HUDEP-2 (cell line): ENCODE measurements around the gene GNAQ.

Source experiments
- DNase-seq, 76 experiments: peaks; one replicate each; lab custom pipeline; 2025; ENCODE audit not compliant: unreplicated experiment in 76 of 76; lab: John Stamatoyannopoulos, UW

The GNAQ gene

GRCh38 chr9:77857513-77858259, 173.9 kb downstream of the GNAQ start:
- DNase-seq: no peak

- DNase-seq: no peak
Measured at GRCh38 chr9:77856615-77857014, 175.0 kb downstream of the GNAQ start.

GRCh38 chr9:77854916-77855311, 176.7 kb downstream of the GNAQ start:
- DNase-seq: no peak

- DNase-seq: no peak
Measured at GRCh38 chr9:77854258-77854915, 177.2 kb downstream of the GNAQ start.

GRCh38 chr9:77853716-77854115, 177.9 kb downstream of the GNAQ start:
- DNase-seq: no peak

GRCh38 chr9:77851882-77852595, 179.6 kb downstream of the GNAQ start:
- DNase-seq: no peak

GRCh38 chr9:77848897-77849296, 182.7 kb downstream of the GNAQ start:
- no peak for DNase-seq

- no peak for DNase-seq
Measured at GRCh38 chr9:77848404-77848803, 183.2 kb downstream of the GNAQ start.

GRCh38 chr9:77847626-77848025, 184.0 kb downstream of the GNAQ start:
- DNase-seq: no peak

GRCh38 chr9:77847059-77847499, 184.5 kb downstream of the GNAQ start:
- DNase-seq: no peak

- DNase-seq: no peak
Measured at GRCh38 chr9:77844415-77844814, 187.2 kb downstream of the GNAQ start.

GRCh38 chr9:77843871-77844155, 187.8 kb downstream of the GNAQ start:
- DNase-seq: peak in 4 of 76 experiments; percentile 13 to 33 (median 17)

GRCh38 chr9:77843076-77843870, 188.3 kb downstream of the GNAQ start:
- DNase-seq: peak in 27 of 76 experiments; percentile 6 to 57 (median 21)

- peak in 13 of 76 experiments; percentile 9 to 57 (median 17) for DNase-seq
Measured at GRCh38 chr9:77841739-77842386, 189.7 kb downstream of the GNAQ start.

- no peak for DNase-seq
Measured at GRCh38 chr9:77839459-77840140, 192.0 kb downstream of the GNAQ start.

GRCh38 chr9:77838986-77839385, 192.6 kb downstream of the GNAQ start:
- no peak for DNase-seq

GRCh38 chr9:77834898-77835488, 196.6 kb downstream of the GNAQ start:
- DNase-seq: peak in 6 of 76 experiments; percentile 5 to 43 (median 18)

GRCh38 chr9:77833561-77834429, 197.8 kb downstream of the GNAQ start:
- DNase-seq: no peak

GRCh38 chr9:77832639-77833038, 199.0 kb downstream of the GNAQ start:
- no peak for DNase-seq
